Fibroblast of lung (primary cell): Measurements from ENCODE around the gene CDK2. TPM values are rescaled to one million over a fixed set of nuclear protein-coding genes. Genes with fewer than 3 reads are reported as not detected.

ENCODE experiments used
- DNase-seq, 2 donors: peaks; one replicate each; pipeline versions ENCODE4 v3.0.0 to v3.0.0-alpha.2; 2010; ENCODE audit warnings: low read depth in 2 of 2
- H2AFZ ChIP-seq: 2 replicates; pipeline ENCODE4 v1.5.1; 2012; ENCODE audit warnings: low read length, control low read depth, inconsistent platforms
- H3K27ac ChIP-seq: 2 replicates; pipeline ENCODE4 v1.5.1; 2011; ENCODE audit warnings: low read length, control low read depth; ENCODE audit not compliant: insufficient read depth
- H3K27me3 ChIP-seq: 2 replicates; pipeline ENCODE4 v1.5.1; 2011; ENCODE audit warnings: mild to moderate bottlenecking, low read length; ENCODE audit not compliant: control insufficient read depth, insufficient read depth
- H3K36me3 ChIP-seq: 2 replicates; pipeline ENCODE4 v1.5.1; 2011; ENCODE audit warnings: low read length; ENCODE audit not compliant: control insufficient read depth, insufficient read depth
- H3K4me1 ChIP-seq: 2 replicates; pipeline ENCODE4 v1.5.1; 2011; ENCODE audit warnings: low read length; ENCODE audit not compliant: control insufficient read depth, insufficient read depth; ENCODE audit errors: extremely low read depth
- H3K4me2 ChIP-seq: 2 replicates; pipeline ENCODE4 v1.5.1; 2011; ENCODE audit warnings: low read length, control low read depth; ENCODE audit not compliant: insufficient read depth; ENCODE audit errors: extremely low read depth
- H3K4me3 ChIP-seq, 4 experiments: fragments of 200-600 bp in 1 of 4; sonication (generic) in 1 of 4; replicated peaks in 1 of 4; 2 replicates each; pipeline ENCODE4 v1.5.1; 2011 to 2016; ENCODE audit warnings: low read length in 4 of 4, low read depth in 3 of 4, mild to moderate bottlenecking in 3 of 4, control low read depth in 2 of 4, inconsistent platforms in 1 of 4, mixed read lengths in 1 of 4; ENCODE audit not compliant: insufficient read depth in 1 of 4; ENCODE audit errors: control extremely low read depth in 1 of 4
- H3K79me2 ChIP-seq: 2 replicates; pipeline ENCODE4 v1.5.1; 2012; ENCODE audit warnings: mild to moderate bottlenecking, low read length, inconsistent platforms; ENCODE audit not compliant: control insufficient read depth, insufficient read depth
- H3K9ac ChIP-seq: 2 replicates; pipeline ENCODE4 v1.5.1; 2011; ENCODE audit warnings: mild to moderate bottlenecking, low read length, control low read depth; ENCODE audit not compliant: insufficient read depth
- H3K9me3 ChIP-seq: 2 replicates; pipeline ENCODE4 v1.5.1; 2012; ENCODE audit warnings: low read depth, low read length; ENCODE audit not compliant: control insufficient read depth, insufficient read depth
- H4K20me1 ChIP-seq: 2 replicates; pipeline ENCODE4 v1.5.1; 2011; ENCODE audit warnings: low read length; ENCODE audit not compliant: control insufficient read depth, insufficient read depth; ENCODE audit errors: extremely low read depth
- EZH2 ChIP-seq: IDR thresholded peaks from 2 replicates; pipeline ENCODE4 v1.5.1; 2012; ENCODE audit warnings: low read length, control low read depth, mild to moderate bottlenecking; ENCODE audit errors: missing control alignments
- polyA plus RNA-seq, 2 donors: library from polyadenylated mRNA; depleted of rRNA in 1 of 2; stranded (reverse) in 1 of 2; unstranded in 1 of 2; fragments of >200 nt; gene quantifications; 2 replicates each; pipeline ENCODE4 v1.2.1, GENCODE V29; 2011 to 2012; ENCODE audit warnings: missing spikeins in 1 of 2
- total RNA-seq: library from RNA; depleted of rRNA; stranded (reverse); fragments of >200 nt; gene quantifications from 2 replicates; pipeline ENCODE4 v1.2.1, GENCODE V29; 2014
- TF ChIP-seq, protein P1 (sequence below), 2 donors: IDR thresholded peaks in 1 of 2; conservative IDR thresholded peaks in 1 of 2; 1 replicate in 1 of 2; 2 replicates in 1 of 2; pipeline ENCODE4 v1.5.1; 2011 to 2012; ENCODE audit warnings: low read length in 2 of 2, control low read depth in 1 of 2, inconsistent platforms in 1 of 2, low read depth in 1 of 2, mild to moderate bottlenecking in 1 of 2

CDK2 gene
- total and polyA plus RNA-seq, 2 donors (not counting 1 experiment from before 2014, with no cell fraction given) = 12.7 to 32.5 TPM

DNA sequence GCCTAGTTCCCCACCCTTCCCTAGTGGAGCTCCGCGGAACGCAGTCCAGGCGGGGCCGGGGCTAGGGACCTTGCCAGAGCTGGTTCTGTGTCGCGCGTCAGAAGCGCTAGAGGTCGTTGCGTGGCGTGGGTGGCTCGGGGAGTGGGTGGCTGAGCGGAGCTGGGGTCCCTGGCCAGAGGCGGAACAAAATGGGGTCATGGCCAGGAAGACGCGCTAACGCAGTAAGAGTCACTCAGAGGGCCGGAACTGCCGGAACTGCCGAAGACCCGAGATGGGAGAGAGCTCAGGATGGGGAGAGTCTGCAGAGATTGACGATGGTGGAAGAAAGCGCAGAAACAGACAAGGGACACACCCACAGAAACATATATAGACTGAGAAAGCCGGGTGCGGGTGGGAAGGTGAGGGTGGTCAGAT, 30.9 kb upstream of the CDK2 start:
- Histone ChIP-seq H3K4me2 (peak overlapping the region; percentile 48), H2AFZ (peak overlapping the region; percentile 73)

DNA sequence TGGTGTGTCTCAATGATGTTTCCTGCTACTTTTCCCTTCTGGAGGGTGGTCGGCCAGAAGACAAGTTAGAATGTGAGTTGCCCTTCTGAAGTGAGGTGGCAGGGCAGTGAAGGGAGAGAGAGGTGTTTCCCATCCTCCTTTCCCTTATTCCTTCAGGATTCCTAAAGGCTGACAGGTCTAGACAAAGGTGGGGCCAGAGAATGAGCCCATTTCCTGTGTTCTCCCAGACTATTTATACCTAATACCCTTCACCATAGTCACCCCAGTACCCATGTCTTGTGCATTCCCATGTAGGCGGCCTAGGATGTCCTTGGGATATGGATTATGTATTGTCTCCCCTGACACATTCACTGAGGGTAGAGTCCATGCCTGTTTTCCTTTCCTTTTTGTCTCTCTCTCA, 28.6 kb upstream of the CDK2 start:
- Histone ChIP-seq H3K79me2 (no peaks in the 10 kb centered on the region), H3K4me3 (no peak overlapping the region), H3K4me1 (peaks cover 12% of the 10 kb centered on the region), H2AFZ (no peak overlapping the region), H3K36me3 (peaks cover 8% of the 10 kb centered on the region), H4K20me1 (no peaks in the 10 kb centered on the region), H3K27me3 (no peaks in the 10 kb centered on the region), H3K27ac (no peak overlapping the region), H3K9me3 (no peaks in the 10 kb centered on the region), H3K4me2 (no peak overlapping the region), H3K9ac (no peak overlapping the region)
- DNase-seq = peak in 1 of 2 donors; percentile 34
- TF ChIP-seq, protein P1, sequence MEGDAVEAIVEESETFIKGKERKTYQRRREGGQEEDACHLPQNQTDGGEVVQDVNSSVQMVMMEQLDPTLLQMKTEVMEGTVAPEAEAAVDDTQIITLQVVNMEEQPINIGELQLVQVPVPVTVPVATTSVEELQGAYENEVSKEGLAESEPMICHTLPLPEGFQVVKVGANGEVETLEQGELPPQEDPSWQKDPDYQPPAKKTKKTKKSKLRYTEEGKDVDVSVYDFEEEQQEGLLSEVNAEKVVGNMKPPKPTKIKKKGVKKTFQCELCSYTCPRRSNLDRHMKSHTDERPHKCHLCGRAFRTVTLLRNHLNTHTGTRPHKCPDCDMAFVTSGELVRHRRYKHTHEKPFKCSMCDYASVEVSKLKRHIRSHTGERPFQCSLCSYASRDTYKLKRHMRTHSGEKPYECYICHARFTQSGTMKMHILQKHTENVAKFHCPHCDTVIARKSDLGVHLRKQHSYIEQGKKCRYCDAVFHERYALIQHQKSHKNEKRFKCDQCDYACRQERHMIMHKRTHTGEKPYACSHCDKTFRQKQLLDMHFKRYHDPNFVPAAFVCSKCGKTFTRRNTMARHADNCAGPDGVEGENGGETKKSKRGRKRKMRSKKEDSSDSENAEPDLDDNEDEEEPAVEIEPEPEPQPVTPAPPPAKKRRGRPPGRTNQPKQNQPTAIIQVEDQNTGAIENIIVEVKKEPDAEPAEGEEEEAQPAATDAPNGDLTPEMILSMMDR (conservative IDR thresholded peaks at IDR 0.05 in 1 of 2, IDR thresholded peaks at IDR 0.05 in 1 of 2; ENCODE audit: low read depth in 1 of 2, low read length in 2 of 2) = no peak
- no peak for TF ChIP-seq EZH2

More for the DNA sequence above, 30.9 kb upstream of the CDK2 start:
- DNase-seq = no peak
- Histone ChIP-seq H4K20me1 (no peaks in the 10 kb centered on the region), H3K27me3 (no peaks in the 10 kb centered on the region), H3K36me3 (peaks cover 5% of the 10 kb centered on the region), H3K4me3 (peak overlapping the region in 1 of 4 experiments; percentile 29), H3K79me2 (no peaks in the 10 kb centered on the region), H3K9ac (peak overlapping the region; percentile 13), H3K9me3 (no peaks in the 10 kb centered on the region), H3K27ac (no peak overlapping the region), H3K4me1 (peaks cover 23% of the 10 kb centered on the region)
- TF ChIP-seq, protein P1 (conservative IDR thresholded peaks at IDR 0.05 in 1 of 2, IDR thresholded peaks at IDR 0.05 in 1 of 2; ENCODE audit: low read depth in 1 of 2, low read length in 2 of 2) = no peak
- TF ChIP-seq EZH2 = no peak

DNA sequence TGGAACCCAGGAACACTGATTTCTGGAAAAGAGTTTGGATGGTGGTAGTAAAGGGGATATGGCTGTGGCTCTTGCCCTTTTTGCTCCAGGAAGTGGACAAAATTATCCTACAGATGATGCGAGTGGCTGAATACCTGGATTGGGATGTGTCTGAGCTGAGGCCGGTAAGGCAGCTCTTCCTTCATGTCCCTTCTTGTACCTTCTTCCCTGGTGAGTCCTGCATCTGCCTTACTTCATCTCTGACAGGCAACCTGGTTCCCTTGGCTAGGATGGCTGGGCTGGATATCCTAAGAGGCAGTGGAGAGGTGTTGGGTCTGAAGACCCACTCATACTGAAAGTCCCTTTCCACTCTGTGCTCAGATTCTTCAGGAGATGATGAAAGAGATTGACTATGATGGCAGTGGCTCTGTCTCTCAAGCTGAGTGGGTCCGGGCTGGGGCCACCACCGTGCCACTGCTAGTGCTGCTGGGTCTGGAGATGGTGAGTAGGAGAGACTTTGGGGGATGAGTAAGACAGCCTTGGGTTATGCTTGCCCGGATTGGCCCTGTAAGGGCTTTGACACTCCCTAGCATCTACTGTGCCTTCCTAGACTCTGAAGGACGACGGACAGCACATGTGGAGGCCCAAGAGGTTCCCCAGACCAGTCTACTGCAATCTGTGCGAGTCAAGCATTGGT, 27.7 kb upstream of the CDK2 start:
- H3K4me2 ChIP-seq = no peak overlapping the region
- no peak for DNase-seq
- H3K79me2 ChIP-seq = no peaks in the 10 kb centered on the region
- H3K9me3 ChIP-seq = no peaks in the 10 kb centered on the region
- H3K9ac ChIP-seq = no peak overlapping the region
- H4K20me1 ChIP-seq = no peaks in the 10 kb centered on the region
- H3K27ac ChIP-seq = no peak overlapping the region
- H3K27me3 ChIP-seq = no peaks in the 10 kb centered on the region
- no peak overlapping the region for H3K4me3 ChIP-seq
- no peak overlapping the region for H2AFZ ChIP-seq
- no peak for TF ChIP-seq EZH2
- TF ChIP-seq, protein P1 (conservative IDR thresholded peaks at IDR 0.05 in 1 of 2, IDR thresholded peaks at IDR 0.05 in 1 of 2; ENCODE audit: low read depth in 1 of 2, low read length in 2 of 2) = no peak
- peaks cover 8% of the 10 kb centered on the region for H3K36me3 ChIP-seq
- H3K4me1 ChIP-seq = peaks cover 7% of the 10 kb centered on the region
